Activated T-cell treated with anti-CD3 and anti-CD28 coated beads, Interleukin-2, amount 50 U/mL, for 4 hours (primary cell): ENCODE data around the gene NDST4. TPM values are rescaled to one million over a fixed set of nuclear protein-coding genes. Genes with fewer than 3 reads are reported as not detected.

Experiments used
- ATAC-seq, 2 donors: fragments of 200-7000 bp; cut with Tn5 transposase; one replicate each; pipeline ENCODE4 v1.10.0; 2021
- DNase-seq: peaks from one replicate; pipeline ENCODE4 v3.0.0-alpha.2; 2020
- H3K27me3 Mint-ChIP-seq: one replicate; pipeline ENCODE4 v1.8.0; 2021; ENCODE audit warnings: low read depth, mixed read lengths
- H3K36me3 Mint-ChIP-seq: one replicate; pipeline ENCODE4 v1.8.0; 2022; ENCODE audit warnings: mixed read lengths; ENCODE audit not compliant: insufficient read depth
- H3K4me1 Mint-ChIP-seq: one replicate; pipeline ENCODE4 v1.8.0; 2021; ENCODE audit warnings: low read depth, mixed read lengths
- H3K4me3 Mint-ChIP-seq: one replicate; pipeline ENCODE4 v1.8.0; 2021; ENCODE audit warnings: mild to moderate bottlenecking, moderate library complexity, mixed read lengths
- H3K9me3 Mint-ChIP-seq: one replicate; pipeline ENCODE4 v1.8.0; 2021; ENCODE audit warnings: mixed read lengths
- total RNA-seq, 3 donors: library from RNA; stranded (reverse); gene quantifications; one replicate each; pipeline ENCODE4 v1.2.1, GENCODE V29; 2021

Gene NDST4
- total RNA-seq, 3 donors from 2014 or later, result not detected

- DNase-seq (no peak), ATAC-seq (no peak)
- no peaks in the 10 kb centered on the region for H3K36me3 Mint-ChIP-seq
- no peaks in the 10 kb centered on the region for H3K4me1 Mint-ChIP-seq
- no peaks in the 10 kb centered on the region for H3K27me3 Mint-ChIP-seq
- H3K9me3 Mint-ChIP-seq, result peaks cover 5% of the 10 kb centered on the region
- H3K4me3 Mint-ChIP-seq, result no peak overlapping the region
Observed at GRCh38 chr4:114905017-114905416, 208.4 kb downstream of the NDST4 start.

GRCh38 chr4:114900934-114901333 lies 212.5 kb downstream of the NDST4 start:
- DNase-seq (no peak), ATAC-seq (no peak)
- Mint-ChIP-seq H3K9me3 (peaks cover 5% of the 10 kb centered on the region), H3K36me3 (no peaks in the 10 kb centered on the region), H3K4me3 (no peak overlapping the region), H3K27me3 (no peaks in the 10 kb centered on the region), H3K4me1 (no peaks in the 10 kb centered on the region)

GRCh38 chr4:114890773-114891172 lies 222.6 kb downstream of the NDST4 start:
- Mint-ChIP-seq H3K4me3 (no peak overlapping the region), H3K27me3 (no peaks in the 10 kb centered on the region), H3K36me3 (no peaks in the 10 kb centered on the region), H3K9me3 (peaks cover 7% of the 10 kb centered on the region), H3K4me1 (no peaks in the 10 kb centered on the region)
- DNase-seq (no peak), ATAC-seq (no peak)

DNA sequence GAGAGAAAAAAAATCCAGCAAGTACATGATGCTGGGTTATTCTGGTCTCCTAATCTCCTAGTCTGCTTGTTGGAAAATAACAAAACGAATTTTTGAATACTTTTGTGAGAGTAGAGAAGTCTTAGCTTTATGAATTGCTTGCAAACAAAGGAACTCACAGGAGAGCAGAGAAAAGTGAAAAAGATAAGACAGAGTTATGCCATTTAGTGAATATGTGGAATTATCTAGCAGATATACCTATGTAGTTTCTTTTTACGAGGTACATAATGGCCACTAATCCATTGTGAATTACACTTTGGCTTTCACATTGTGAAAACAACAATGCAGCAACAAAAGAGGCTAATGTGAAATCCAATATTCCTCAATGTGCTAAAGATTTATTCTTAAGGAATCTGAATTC lies 226.7 kb downstream of the NDST4 start:
- ATAC-seq, result no peak
- no peak overlapping the region for H3K4me3 Mint-ChIP-seq
- H3K27me3 Mint-ChIP-seq, result no peaks in the 10 kb centered on the region
- DNase-seq, result no peak
- H3K36me3 Mint-ChIP-seq, result no peaks in the 10 kb centered on the region
- no peaks in the 10 kb centered on the region for H3K9me3 Mint-ChIP-seq
- H3K4me1 Mint-ChIP-seq, result no peaks in the 10 kb centered on the region

DNA sequence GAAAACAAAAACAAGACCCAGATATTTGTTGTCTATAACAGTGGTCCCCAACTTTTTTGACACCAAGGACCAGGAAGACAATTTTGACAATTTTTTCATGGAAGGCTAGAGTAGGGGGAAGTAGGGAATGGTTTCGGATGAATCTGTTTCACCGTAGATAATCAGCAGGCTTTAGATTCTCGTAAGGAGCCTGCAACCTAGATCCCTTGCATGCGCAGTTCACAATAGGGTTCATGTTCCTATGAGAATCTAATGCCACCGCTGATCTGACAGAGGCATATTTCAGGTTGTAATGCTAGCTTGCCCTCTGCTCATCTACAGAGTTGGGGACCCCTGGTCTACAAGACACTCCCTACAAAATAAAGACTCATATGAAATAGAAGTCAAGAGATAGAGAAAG lies 229.8 kb downstream of the NDST4 start:
- DNase-seq (no peak), ATAC-seq (no peak)
- no peaks in the 10 kb centered on the region for H3K4me1 Mint-ChIP-seq
- H3K36me3 Mint-ChIP-seq, result no peaks in the 10 kb centered on the region
- no peak overlapping the region for H3K4me3 Mint-ChIP-seq
- H3K27me3 Mint-ChIP-seq, result no peaks in the 10 kb centered on the region
- H3K9me3 Mint-ChIP-seq, result no peaks in the 10 kb centered on the region

DNA sequence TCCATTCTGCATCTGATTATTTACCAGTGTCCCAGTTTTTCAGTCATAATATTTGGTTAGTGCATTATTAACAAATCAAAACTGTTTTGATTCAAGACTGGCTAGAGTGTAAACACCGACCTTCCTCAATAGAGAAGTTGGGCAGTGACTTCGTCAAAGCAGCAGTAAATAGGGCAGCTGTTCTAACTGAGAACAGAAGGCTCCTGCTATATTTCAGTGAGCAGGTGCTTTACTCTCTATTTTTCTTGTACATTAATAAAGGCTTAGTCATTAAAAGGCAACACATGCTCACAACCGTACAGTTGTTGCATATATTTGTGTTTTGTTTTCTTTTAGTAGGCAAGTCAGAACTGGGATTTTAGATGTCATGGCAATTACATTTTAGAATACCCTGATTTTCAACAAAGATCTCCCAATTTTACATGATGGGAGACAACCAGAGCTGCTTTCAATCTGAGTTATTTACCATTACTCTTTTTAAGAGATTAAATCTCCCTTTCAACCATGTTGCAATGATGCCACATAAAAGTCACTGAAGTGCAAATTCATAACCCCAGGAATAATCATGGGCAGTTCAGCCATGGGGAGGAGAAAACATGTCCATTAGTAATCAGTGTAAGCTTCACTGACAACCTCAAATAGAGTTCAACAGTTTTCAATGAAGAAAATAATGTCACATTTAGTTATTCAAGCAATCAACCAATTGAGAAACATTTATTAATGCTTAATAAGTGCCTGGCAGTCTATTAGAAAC lies 233.3 kb downstream of the NDST4 start:
- Mint-ChIP-seq H3K4me3 (no peak overlapping the region), H3K36me3 (no peaks in the 10 kb centered on the region), H3K9me3 (no peaks in the 10 kb centered on the region), H3K27me3 (no peaks in the 10 kb centered on the region), H3K4me1 (no peaks in the 10 kb centered on the region)
- ATAC-seq (no peak), DNase-seq (no peak)

- Mint-ChIP-seq H3K36me3 (no peaks in the 10 kb centered on the region), H3K4me1 (no peaks in the 10 kb centered on the region), H3K4me3 (no peak overlapping the region), H3K9me3 (no peaks in the 10 kb centered on the region), H3K27me3 (no peaks in the 10 kb centered on the region)
- ATAC-seq (no peak), DNase-seq (no peak)
Observed at GRCh38 chr4:114875630-114876029, 237.8 kb downstream of the NDST4 start.

- ATAC-seq (no peak), DNase-seq (no peak)
- Mint-ChIP-seq H3K4me1 (no peaks in the 10 kb centered on the region), H3K4me3 (no peak overlapping the region), H3K9me3 (no peaks in the 10 kb centered on the region), H3K36me3 (no peaks in the 10 kb centered on the region), H3K27me3 (no peaks in the 10 kb centered on the region)
Observed at GRCh38 chr4:114874321-114874720, 239.1 kb downstream of the NDST4 start.

DNA sequence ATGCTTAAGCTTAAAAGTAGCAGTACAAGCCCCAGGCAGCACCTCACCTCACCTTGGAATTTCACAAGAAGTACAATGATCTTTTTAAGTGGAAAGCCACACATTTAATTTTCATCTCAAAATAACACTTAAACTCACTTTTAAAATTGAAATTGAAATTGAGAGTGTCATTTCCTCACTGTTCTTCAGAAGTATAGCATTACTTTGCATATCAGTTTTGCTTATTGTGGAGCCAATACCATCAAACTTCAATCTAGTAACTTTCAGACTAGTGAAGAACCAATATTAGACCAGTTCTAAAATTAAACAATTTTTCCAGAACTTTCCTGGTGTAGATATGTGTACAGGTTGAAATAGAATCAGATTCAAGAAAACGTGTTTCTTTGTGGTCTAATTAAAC lies 242.4 kb downstream of the NDST4 start:
- Mint-ChIP-seq H3K4me3 (no peak overlapping the region), H3K36me3 (no peaks in the 10 kb centered on the region), H3K27me3 (no peaks in the 10 kb centered on the region), H3K4me1 (no peaks in the 10 kb centered on the region), H3K9me3 (no peaks in the 10 kb centered on the region)
- DNase-seq (no peak), ATAC-seq (no peak)

DNA sequence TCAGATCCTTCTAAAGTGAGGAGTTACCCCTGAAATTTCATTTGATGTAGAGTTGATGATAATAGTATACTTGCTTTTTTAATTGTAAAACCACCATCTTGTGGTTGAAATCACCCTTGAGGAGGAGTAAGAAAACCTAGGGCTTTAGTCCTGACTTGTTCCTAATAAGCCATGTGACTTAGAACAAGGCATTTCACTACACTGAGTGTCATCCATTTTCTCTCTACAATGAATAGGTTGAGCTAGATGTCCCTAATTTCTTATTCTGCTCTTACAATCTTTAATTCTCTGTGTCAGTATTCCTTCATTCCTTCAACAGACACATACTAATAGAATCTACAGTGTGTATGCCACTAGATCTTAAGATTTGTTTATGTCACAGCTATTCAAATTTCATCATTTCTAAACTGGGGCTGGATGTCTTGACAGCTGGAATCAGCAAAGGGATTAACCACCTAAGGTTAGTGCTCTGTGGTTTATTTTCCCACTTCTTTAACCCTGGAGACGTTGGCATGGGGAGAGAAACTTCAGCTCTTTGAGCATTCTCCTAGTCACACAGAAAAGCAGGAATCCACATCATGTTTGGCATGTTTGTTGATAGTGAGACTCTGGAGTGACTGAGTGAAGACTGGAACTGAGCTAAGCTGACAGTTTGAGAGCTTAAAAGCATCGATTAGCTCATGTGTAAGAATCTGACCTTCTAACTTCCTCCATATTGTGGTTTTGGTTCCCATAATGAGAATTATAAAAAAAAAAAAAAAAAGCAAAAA lies 246.3 kb downstream of the NDST4 start:
- H3K27me3 Mint-ChIP-seq, result no peaks in the 10 kb centered on the region
- ATAC-seq (no peak), DNase-seq (no peak)
- no peaks in the 10 kb centered on the region for H3K4me1 Mint-ChIP-seq
- no peak overlapping the region for H3K4me3 Mint-ChIP-seq
- no peaks in the 10 kb centered on the region for H3K36me3 Mint-ChIP-seq
- no peaks in the 10 kb centered on the region for H3K9me3 Mint-ChIP-seq

- H3K4me3 Mint-ChIP-seq, result no peak overlapping the region
- H3K27me3 Mint-ChIP-seq, result no peaks in the 10 kb centered on the region
- H3K36me3 Mint-ChIP-seq, result no peaks in the 10 kb centered on the region
- no peaks in the 10 kb centered on the region for H3K9me3 Mint-ChIP-seq
- no peak for DNase-seq
- no peak for ATAC-seq
- H3K4me1 Mint-ChIP-seq, result no peaks in the 10 kb centered on the region
Observed at GRCh38 chr4:114864060-114864459, 249.4 kb downstream of the NDST4 start.

GRCh38 chr4:114860786-114861185 lies 252.6 kb downstream of the NDST4 start:
- Mint-ChIP-seq H3K36me3 (no peaks in the 10 kb centered on the region), H3K4me1 (no peaks in the 10 kb centered on the region), H3K27me3 (no peaks in the 10 kb centered on the region), H3K9me3 (no peaks in the 10 kb centered on the region), H3K4me3 (no peak overlapping the region)
- DNase-seq, result no peak
- no peak for ATAC-seq

DNA sequence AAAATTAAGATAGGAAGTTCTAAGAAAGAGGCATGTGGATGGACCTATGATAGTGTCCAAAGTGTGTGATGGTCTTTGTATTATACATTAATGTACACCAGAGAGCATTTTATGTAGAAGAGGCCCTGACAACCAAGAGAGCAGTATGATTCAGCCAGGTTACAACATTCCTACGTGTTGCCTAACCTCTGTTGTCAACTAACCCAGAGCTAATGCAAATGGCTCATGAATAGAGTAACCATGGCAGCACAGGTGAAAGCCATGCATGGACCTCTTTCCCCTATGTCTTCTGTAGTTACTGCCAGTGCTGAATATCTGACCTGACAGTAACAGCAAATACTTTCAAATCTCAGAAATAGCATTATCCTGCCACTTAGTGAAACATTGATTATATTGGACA lies 255.6 kb downstream of the NDST4 start:
- no peak for ATAC-seq
- Mint-ChIP-seq H3K36me3 (no peaks in the 10 kb centered on the region), H3K4me1 (no peaks in the 10 kb centered on the region), H3K9me3 (no peaks in the 10 kb centered on the region), H3K4me3 (no peak overlapping the region), H3K27me3 (no peaks in the 10 kb centered on the region)
- DNase-seq, result no peak

DNA sequence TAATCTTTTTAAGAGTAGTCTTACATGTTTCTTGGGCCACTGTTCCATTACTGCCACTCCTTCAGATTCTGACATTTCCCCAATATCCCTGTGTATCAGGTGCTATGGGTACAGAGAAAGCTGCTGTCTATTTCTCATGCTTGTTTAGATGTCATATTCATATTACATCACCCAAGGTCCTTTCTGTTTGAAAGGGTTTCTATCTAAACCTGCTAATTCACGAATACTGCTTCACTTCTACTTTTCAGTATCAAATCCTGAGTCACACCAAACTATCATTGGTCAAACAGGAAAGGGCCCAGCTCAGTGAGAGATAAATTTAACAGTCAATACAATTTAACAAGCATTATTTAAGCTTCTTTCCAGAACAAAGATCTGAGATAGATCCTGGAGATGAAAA lies 273.4 kb downstream of the NDST4 start:
- Mint-ChIP-seq H3K27me3 (peaks cover 1% of the 10 kb centered on the region), H3K9me3 (no peaks in the 10 kb centered on the region), H3K4me1 (no peaks in the 10 kb centered on the region), H3K36me3 (no peaks in the 10 kb centered on the region), H3K4me3 (no peak overlapping the region)
- ATAC-seq, result no peak
- no peak for DNase-seq

- no peaks in the 10 kb centered on the region for H3K36me3 Mint-ChIP-seq
- no peak overlapping the region for H3K4me3 Mint-ChIP-seq
Observed at GRCh38 chr4:114830628-114831027, 282.8 kb downstream of the NDST4 start.

More at GRCh38 chr4:114830628-114831027, 282.8 kb downstream of the NDST4 start:
- DNase-seq (no peak), ATAC-seq (no peak)
- no peaks in the 10 kb centered on the region for H3K27me3 Mint-ChIP-seq
- no peaks in the 10 kb centered on the region for H3K4me1 Mint-ChIP-seq
- H3K9me3 Mint-ChIP-seq, result no peaks in the 10 kb centered on the region
